Measurements from ENCODE around the gene CNTNAP2. TPM values are rescaled to one million over a fixed set of nuclear protein-coding genes. Genes with fewer than 3 reads are reported as not detected.

Gene CNTNAP2
- polyA plus RNA-seq, 1 donor, result 6.1 TPM

GRCh38 chr7:147477526-147477925, 1360.9 kb downstream of the CNTNAP2 start:
- no peak for DNase-seq (ENCODE audit: low read depth)

DNA sequence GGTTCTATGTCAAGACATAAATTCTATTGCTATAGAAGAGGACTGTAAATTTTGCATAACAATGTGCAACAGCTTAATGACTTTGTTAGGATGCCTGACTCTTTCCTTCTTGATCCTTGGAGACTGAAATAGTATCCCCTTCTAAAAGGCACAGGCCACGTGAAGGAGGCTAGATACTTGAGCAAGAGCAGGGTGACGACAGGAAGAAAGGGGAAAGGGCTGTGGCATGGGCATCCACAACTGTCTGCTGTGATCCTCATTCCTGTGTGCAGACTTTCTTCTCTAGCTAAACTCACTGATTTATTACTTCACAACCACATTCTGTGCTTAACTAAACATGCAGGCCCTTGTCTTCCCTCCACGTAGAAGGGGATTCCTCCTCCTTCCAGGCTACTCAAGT, 1362.2 kb downstream of the CNTNAP2 start:
- DNase-seq (ENCODE audit: low read depth), result no peak

GRCh38 chr7:147483634-147484292, 1367.2 kb downstream of the CNTNAP2 start:
- DNase-seq (ENCODE audit: low read depth), result no peak

- no peak for DNase-seq (ENCODE audit: low read depth)
Measured at GRCh38 chr7:147485660-147486210, 1369.1 kb downstream of the CNTNAP2 start.

GRCh38 chr7:147492606-147493005, 1376.0 kb downstream of the CNTNAP2 start:
- DNase-seq (ENCODE audit: low read depth), result no peak

GRCh38 chr7:147496209-147496608, 1379.6 kb downstream of the CNTNAP2 start:
- no peak for DNase-seq (ENCODE audit: low read depth)

DNA sequence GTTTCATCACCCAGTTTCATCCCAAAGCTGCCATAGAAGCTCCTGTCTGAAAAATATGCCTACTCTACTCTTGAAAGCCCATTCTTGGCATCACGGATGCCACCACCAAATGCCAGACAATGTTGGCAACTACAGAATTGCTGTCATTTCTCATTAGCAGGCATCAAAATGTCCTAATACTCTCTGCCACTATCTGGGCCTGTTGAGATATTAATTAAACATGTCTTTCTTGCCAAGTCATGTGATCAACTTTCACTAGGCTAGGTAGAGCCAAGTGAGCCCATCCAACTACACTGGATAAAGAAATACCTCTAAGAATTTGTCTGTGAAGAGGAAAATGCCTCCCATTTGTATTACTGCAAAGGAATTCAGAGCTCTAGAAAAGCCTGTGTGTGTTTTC, 1380.6 kb downstream of the CNTNAP2 start:
- no peak for DNase-seq (ENCODE audit: low read depth)

DNA sequence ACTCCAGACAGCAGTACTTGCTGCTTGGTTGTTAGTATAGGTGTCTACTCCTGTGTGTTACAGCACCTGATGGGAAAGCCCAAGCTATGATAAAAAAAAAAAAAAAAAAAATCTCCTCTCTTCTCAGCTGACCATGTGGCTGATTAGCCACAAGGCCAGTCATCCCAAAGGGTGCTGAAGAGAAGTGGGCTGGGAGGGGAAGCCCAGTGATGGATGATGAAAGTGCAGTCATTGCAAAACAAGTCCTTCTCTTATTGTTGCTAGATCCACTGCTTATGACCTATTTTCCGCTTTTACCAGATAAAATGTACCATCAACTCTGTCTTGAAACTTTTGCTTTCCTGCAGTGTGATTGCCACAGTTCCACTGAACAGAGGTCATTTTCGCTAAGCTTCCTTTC, 1381.5 kb downstream of the CNTNAP2 start:
- DNase-seq (ENCODE audit: low read depth), result no peak

GRCh38 chr7:147509035-147509501, 1392.5 kb downstream of the CNTNAP2 start:
- DNase-seq (ENCODE audit: low read depth), result no peak

DNA sequence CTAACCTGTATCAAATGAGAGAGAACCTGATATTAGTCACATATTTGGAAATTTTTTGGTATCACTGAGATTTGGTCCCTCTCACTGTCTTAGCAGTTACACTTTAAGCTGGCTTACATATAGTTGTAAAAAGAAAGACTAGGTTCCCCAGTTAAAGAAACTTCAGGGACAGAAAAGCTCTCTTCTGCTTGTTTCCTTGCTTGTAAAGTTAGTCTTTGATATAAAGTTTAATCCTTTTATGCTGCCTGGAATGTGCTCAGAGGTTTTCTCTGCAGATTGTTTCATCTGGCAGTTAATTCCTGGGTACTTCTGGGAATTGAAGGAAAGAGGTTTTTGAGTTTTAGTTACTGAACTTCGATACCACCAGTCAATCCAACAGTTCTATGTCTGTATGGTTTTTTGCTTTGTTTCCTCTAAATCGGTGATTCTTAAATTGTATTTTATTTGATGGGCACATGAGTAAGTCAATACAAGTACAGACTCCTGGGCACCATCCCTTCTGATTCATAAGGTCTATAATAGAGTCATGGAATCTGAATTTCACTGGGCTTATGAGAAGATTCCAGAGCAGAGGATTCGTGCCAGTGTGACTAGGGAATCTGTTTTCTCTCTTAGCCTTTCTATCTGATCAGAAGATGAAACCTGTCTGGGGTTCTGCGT, 1393.1 kb downstream of the CNTNAP2 start:
- DNase-seq (ENCODE audit: low read depth), result no peak

- no peak for DNase-seq (ENCODE audit: low read depth)
Measured at GRCh38 chr7:147510201-147510542, 1393.6 kb downstream of the CNTNAP2 start.

DNA sequence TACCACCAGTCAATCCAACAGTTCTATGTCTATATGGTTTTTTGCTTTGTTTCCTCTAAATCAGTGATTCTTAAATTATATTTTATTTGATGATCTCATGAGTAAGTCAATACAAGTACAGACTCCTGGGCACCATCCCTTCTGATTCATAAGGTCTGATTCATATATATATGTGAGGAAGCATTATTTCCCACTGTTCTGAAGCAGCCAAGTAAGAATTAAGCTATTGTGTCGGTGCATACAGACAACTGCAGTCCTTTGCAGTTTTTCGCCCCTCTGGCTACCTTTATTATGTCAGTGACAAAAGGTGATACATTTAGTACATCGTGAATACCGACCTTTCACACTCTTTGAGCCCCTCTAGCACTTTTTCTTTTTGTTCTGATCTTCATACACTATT, 1394.3 kb downstream of the CNTNAP2 start:
- DNase-seq (ENCODE audit: low read depth), result no peak

GRCh38 chr7:147513451-147513850, 1396.8 kb downstream of the CNTNAP2 start:
- DNase-seq (ENCODE audit: low read depth), result no peak

GRCh38 chr7:147516391-147516790, 1399.8 kb downstream of the CNTNAP2 start:
- no peak for DNase-seq (ENCODE audit: low read depth)

GRCh38 chr7:147519062-147519461, 1402.5 kb downstream of the CNTNAP2 start:
- no peak for DNase-seq (ENCODE audit: low read depth)

DNA sequence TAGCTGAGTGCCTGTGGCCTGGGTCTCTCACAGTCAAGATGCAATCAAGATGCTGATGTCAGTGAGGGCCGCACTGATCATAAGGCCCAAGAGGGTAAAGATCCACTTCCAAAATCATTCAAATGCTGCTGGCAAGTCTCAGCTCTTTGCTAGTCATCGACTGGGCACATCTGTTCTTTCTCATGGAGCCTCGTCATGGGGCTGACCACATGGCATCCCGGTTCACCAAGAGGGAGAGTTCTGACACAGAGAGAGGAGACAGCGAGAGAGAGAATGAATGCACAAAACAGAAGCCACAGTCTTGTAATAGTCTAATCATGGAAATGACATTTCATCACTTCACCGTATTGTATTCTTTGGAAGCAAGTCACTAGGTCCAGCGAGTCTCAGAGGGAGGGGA, 1406.5 kb downstream of the CNTNAP2 start:
- DNase-seq (ENCODE audit: low read depth), result no peak

DNA sequence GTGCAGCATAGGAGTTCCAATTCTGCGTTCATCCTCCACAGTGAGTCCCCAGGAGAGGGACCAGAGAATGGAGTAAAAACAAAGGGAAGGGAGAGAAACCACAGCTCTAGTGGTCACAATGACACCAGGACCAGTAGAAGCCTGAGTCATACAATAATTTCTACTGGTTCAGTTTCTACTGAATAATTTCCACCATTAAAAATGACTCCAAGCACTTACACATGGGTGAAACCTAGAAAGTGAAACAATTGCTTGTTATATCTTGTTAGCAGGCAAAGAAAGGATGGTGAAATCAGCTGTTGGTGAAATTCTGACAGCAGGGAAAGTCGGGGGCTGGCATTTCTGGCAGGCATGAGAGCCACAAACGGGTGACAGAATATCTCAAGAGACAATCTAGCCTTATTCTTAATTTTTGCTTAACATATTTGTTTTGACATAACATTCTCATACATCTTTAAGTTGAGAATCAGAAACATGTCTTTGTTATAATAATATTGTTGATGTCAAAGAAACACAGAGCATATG, 1408.2 kb downstream of the CNTNAP2 start:
- no peak for DNase-seq (ENCODE audit: low read depth)

GRCh38 chr7:147525325-147525724, 1408.7 kb downstream of the CNTNAP2 start:
- no peak for DNase-seq (ENCODE audit: low read depth)

GRCh38 chr7:147535701-147536111, 1419.1 kb downstream of the CNTNAP2 start:
- no peak for DNase-seq (ENCODE audit: low read depth)

DNA sequence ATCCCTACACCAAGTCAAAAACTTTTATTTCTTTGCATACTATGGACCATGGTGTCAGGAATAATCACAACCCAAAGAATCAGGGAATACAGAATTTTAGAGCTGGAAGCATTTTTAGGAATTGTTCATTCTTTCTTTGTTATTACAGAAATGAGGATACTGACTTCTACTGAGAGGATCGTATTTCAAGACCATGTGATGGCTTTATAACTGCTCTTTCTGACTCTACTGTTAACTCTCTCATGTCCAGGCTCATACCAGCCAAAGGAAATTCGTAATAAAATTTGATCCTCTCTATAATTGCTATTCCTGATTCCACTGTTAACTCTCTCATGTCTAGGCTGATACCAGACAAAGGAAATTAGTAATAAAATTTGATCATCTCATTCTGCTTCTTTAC, 1423.1 kb downstream of the CNTNAP2 start:
- DNase-seq (ENCODE audit: low read depth), result no peak

DNA sequence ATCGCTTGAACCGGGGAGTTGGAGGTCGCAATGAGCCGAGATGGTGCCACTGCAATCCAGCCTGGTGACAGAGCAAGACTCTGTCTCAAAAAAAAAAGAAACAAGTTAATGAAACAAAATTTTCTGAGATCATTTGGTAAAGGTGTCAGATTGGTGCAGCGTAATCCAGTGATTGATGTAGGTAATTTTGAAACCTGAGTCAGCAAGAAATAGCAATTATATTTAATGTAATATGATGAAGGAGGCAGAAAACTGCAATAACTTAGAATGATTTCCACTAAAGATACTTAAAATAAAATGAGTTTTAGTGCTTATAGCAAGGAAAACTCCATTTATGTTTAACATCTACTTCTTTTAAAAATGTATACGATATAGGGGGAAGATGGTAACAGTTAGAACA, 1424.1 kb downstream of the CNTNAP2 start:
- no peak for DNase-seq (ENCODE audit: low read depth)

DNA sequence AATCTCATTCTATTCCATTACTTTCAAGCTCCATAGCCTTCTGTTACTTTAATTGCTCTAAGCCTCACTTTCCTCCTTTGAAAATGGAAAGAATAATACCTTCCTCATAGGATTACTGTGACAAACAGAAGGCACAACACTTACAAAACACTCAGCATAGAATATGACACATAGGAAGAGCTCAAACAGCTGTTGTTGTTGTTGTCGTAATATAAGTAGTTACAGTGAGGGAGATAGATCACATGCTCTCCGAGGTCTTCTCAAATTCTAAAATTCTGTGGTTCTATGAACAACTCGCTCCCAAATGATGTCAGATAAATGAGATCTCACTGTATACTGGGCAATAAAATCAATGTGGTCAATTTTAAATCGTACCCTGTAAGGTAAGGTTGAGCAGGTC, 1424.7 kb downstream of the CNTNAP2 start:
- no peak for DNase-seq (ENCODE audit: low read depth)

GRCh38 chr7:147547252-147547897, 1430.8 kb downstream of the CNTNAP2 start:
- no peak for DNase-seq (ENCODE audit: low read depth)
